GF-D8 (cell line): Measurements from ENCODE around the gene GDPD1.
A peak's percentile ranks its signal among the peaks of the same experiment; 100 is the strongest.
"Not testable (repeated sequence)": the region's sequence is repeated elsewhere in the genome, so short reads cannot be mapped to it uniquely, and the experiment has no call there.

ENCODE experiments used
- DNase-seq: peaks from one replicate; lab custom pipeline; 2025; lab: John Stamatoyannopoulos, UW

GDPD1 gene

DNA sequence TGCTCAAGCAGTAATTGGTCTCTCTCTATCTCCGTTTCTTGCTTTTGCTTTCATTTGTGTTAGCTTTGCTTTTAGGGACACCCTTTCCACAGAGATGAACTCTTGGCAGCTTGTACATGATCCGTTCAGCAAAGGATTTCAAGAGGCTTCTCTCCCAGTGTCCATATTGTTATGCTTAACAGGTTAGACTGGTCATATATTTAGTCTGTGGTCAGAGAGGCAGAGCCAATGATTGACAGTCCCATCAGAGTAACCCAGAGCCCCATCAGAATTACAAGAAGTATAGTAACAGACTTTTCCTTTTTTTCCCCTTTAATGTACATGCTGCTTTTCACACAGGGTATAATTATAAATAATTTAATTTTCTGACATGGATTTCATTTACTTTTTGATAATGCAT, 34.4 kb downstream of the GDPD1 start:
- DNase-seq, result no peak

DNA sequence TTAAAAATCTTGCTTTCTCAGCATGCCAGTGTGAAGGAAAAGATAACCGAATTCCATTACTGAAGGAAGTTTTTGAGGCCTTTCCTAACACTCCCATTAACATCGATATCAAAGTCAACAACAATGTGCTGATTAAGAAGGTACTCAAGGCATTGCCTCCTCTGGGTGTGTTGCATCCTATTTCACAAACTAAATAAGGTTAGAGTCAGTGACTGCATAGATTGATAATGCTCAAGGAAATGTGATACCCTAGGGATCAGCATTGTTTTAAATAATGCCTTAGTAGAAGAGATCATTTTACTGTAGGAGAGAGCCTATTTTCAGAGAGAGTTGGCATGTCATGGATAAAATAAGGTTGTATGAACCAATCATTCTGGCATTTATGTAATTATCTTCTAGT, 36.8 kb downstream of the GDPD1 start:
- DNase-seq, result no peak

GRCh38 chr17:59260722-59261121, 40.4 kb downstream of the GDPD1 start:
- DNase-seq, result no peak

DNA sequence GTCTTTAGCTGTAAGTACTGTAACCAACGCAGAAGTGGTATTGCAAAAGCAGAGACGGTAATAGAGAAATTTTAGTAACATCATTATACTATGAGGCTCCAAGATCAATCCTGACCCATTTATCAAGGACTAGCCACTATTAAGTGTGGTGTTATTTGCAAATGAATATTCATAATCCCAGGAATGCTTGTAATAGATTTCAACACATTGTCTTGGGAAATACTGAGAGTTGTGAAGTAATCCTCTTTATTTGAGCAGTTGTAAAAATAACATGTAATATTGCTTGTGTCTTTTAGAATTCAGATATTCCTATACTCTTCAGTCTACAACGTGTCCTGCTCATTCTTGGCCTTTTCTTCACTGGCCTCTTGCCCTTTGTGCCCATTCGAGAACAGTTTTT, 46.4 kb downstream of the GDPD1 start:
- no peak for DNase-seq

GRCh38 chr17:59267776-59268175, 47.5 kb downstream of the GDPD1 start:
- no peak for DNase-seq

DNA sequence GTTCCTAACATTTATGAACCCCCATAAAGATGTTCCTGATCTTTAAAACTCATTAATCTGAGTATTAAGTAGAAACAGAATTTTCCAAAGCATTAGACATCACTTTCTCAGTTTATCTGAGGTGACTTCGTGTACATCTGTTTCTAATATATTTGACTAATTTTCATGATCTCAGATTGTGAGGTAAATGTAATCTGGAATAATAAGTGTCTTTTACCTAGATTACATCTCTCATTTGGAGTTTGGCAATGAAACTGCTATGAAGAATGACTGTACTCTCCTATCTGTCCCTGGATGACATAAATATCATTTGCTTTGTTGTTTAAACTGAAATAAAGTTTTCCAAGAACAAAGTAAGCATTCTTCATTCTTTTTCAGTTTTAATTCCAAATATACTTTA, 55.3 kb downstream of the GDPD1 start:
- DNase-seq, result no peak

- DNase-seq, result no peak
Measured at GRCh38 chr17:59277031-59277430, 56.7 kb downstream of the GDPD1 start.

DNA sequence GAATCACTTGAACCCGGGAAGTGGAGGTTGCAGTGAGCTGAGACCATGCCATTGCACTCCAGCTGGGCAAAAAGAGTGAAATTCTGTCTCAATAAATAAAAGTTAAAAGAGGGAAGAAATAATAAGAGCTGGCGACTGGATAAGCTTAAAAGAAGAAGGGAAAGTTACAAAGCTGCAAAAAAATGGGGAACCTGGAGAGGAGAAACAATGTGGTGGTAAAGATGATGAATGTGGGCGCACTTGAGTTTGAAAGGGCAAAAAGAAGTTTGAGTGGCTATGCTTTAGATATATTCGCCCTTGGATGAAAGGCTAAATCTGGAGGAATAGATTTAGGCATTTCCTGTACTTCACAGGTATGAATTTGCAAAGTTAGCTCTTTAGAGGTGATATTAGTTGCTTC, 58.1 kb downstream of the GDPD1 start:
- no peak for DNase-seq

DNA sequence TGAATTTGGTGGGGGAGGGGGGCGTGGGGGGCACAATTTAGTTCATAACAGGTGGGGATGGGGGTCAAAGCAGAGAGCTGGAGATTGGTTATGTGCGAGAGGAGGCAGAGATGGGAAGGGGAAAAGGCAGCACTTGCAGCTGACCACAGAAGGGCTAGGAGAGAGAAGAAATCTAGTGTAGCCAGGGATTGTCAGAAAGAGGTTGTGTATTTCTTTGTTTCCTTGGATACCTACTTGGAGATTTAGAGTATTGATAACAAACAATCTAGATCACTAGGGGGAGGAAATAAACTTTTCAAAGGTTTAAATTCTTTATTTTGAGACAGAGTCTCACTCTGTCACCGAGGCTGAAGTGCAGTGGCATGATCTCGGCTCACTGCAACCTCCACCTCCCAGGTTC, 64.0 kb downstream of the GDPD1 start:
- DNase-seq, result no peak

DNA sequence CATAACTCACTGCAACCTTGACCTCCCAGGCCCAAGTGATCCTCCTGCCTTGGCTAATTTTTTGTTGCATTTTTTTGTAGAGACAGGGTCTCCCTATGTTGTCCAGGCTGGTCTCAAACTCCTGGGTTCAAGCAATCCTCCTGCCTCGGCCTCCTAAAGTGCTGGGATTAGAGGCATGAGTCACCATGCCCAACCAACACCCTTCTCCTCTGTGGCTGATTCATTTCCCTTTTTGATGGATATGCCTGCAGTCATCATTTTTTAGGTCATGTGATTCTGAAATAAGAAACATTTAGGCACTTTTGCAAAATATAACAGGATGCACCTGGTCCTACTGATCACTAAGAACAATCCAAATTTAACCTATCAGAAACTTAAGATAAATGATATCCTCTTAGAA, 67.1 kb downstream of the GDPD1 start:
- DNase-seq, result peak; percentile 76

GRCh38 chr17:59287891-59288290, 67.6 kb downstream of the GDPD1 start:
- no peak for DNase-seq

GRCh38 chr17:59289981-59290301, 69.6 kb downstream of the GDPD1 start:
- no peak for DNase-seq

GRCh38 chr17:59290302-59290998, 70.1 kb downstream of the GDPD1 start:
- DNase-seq, result peak; percentile 60

DNA sequence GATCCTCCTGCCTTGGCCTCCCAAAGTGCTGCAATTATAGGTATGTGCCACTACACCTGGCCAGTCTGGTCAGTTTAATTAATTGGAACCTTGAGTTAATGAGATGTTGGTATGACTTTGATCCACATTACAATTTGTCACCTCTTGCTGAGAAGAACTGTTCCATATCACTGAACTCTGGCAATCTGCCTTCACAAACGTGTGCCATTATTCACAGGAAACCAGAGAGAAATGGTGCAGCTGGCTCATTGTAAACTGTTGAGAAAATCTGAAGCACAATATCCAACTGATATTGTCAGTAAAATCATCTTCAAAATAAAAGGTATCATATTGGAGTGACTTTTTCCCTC, 71.8 kb downstream of the GDPD1 start:
- no peak for DNase-seq

- DNase-seq, result no peak
Measured at GRCh38 chr17:59296190-59296589, 75.9 kb downstream of the GDPD1 start.

GRCh38 chr17:59298521-59298920, 78.2 kb downstream of the GDPD1 start:
- no peak for DNase-seq

DNA sequence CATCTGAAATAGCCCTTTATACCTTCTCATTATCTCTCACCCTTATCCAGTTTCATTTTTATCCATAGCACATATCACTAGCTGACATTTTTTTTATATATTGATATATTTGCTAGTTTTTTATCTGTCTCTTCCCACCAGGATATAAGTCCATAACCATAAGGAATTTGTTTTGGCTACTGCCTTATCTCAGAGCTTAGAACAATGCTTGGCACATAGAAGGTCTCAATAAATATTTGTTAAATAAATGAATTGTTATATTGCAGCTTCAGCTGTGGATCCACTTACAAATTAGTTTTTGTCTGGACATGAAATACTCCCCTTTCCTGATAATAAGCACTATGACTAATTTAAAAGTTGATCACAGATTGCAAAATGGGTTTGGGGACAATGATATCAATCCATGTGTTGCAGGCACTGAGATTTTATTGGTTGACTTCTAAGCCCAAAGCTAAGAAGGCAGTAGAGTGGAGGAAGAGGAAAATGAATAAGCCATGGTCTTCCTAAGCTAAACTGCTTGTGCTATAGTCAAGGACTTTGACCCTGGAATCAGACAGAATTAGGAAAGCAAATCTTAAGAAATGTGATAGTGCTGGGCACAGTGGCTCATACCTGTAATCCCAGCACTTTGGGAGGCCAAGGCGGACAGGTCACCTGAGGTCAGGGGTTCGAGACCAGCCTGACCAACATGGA, 79.2 kb downstream of the GDPD1 start:
- no peak for DNase-seq

GRCh38 chr17:59300941-59301340, 80.6 kb downstream of the GDPD1 start:
- DNase-seq, result no peak

DNA sequence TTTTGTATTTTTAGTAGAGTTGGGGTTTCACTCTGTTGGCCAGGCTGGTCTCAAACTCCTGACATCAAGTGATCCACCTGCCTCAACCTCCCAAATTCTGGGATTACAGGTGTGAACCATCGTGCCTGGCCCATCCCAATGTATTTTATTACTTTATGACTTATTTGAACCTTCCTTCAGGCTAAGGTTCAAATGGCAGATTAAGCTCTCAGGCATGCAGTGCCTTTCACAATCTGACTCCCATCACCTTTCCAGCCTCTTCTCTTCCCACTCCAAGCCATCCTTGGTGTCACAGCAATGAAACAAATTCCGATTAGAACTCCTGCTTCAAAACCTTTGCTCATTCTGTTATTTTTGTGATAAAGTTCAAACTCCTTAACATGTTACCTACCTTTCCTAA, 84.5 kb downstream of the GDPD1 start:
- no peak for DNase-seq

GRCh38 chr17:59310263-59310920, 90.1 kb downstream of the GDPD1 start:
- DNase-seq, result no peak

DNA sequence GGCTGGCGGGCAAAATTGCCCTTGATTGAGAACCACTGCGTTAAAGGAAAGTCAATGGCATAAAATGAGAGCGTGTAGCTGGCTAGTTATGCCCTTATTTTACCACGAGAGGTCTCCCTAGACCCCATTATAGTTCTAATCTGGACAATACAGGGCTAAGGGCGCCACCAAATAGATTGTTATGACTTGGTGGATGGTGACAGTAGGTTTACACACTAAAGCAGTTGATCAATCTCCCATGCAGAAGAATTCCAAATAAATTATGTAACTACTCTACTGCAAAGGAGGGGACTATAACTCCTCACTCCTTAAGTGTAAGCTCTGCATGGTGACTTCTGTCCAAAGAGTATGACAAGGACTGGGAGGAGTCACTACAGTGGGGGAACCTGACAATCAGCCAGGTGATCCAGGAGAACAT, 90.7 kb downstream of the GDPD1 start:
- DNase-seq, result peak; percentile 17

DNA sequence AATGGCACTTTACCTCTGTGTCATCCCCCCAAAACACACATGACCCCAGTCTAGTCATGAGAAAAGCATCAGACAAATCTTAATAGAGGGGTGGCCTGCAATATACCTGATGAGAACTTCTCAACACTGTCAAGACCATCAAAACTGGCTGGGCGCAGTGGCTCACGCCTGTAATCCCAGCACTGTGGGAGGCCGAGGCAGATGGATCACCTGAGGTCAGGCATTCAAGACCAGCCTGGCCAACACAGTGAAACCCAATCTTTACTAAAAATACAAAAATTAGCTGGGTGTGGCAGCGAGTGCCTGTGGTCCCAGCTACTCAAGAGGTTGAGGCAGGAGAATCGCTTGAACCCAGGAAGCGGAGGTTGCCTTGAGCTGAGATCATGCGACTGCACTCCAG, 91.2 kb downstream of the GDPD1 start:
- not testable (repeated sequence) for DNase-seq

DNA sequence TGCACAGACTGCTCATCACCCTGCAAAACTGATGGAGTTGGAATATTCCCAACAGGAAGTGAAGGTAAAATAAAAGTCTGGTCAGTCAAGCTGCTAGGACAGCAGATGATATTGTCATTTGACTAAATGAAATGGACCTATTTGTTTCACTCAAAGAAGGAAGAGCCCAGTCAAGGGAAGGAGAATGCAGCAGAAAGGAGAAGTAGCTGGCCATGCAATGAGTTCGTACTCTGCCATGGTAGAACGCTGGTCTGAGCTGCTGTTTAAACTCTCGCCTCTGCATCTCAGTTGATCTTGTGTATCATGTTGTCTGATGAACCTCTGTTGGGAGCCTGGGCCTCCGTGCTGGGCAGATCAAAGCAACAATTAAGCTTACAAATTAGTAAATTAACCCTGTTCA, 95.6 kb downstream of the GDPD1 start:
- no peak for DNase-seq
